NCI-H1930 (cell line): ENCODE data around the gene ADGRL2.

Source experiments
- DNase-seq, 2 experiments: peaks; one replicate each; lab custom pipeline; 2025; lab: John Stamatoyannopoulos, UW

The ADGRL2 gene

GRCh38 chr1:81907575-81907974 lies 106.8 kb downstream of the ADGRL2 start:
- DNase-seq = no peak

GRCh38 chr1:81912383-81912782 lies 111.6 kb downstream of the ADGRL2 start:
- no peak for DNase-seq

GRCh38 chr1:81915937-81916336 lies 115.2 kb downstream of the ADGRL2 start:
- DNase-seq = peak in 1 of 2 experiments; percentile 11

DNA sequence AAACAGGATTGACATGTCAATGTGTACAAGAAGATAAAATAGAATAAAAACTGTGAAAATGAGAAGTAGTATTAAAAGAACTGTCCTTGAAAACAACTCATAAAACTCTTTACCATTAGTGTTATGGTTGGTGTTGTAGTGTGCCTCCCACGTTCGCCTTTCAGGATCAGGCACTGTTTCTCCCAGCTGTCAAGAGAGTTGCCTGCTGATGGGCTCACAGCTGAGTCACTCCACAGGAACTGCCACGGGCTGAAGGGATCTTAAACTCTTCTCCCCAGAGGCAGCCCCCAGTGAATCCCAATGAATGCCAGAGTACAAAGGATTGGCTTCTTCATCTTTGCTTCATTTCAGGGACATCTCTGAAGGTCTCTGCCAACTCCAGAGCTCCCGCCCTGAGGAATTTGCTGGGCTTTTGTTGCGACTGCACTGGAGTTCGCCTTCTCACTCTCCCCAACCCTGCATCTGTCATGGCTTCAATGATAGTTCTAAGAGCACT lies 119.6 kb downstream of the ADGRL2 start:
- DNase-seq = no peak

- DNase-seq = no peak
Observed at GRCh38 chr1:81920886-81921285, 120.2 kb downstream of the ADGRL2 start.

DNA sequence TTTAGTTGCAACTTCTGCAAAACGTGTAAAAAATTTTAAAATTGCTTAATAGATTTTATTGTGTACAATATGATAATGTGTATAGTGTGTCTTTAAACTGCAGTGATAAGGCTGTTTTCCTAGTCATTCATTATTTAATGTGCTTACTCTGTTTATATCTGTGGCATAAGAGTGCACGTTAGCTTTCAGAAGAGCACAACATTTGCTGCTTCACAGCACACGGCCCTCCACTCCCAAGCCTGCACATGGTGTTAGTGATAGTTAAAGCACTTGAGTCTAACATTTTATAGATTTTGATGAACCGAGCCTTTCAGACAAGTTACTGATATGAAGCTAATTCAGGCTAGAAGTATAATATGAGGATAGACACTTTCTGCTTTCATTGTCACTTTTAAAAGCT lies 120.6 kb downstream of the ADGRL2 start:
- no peak for DNase-seq

GRCh38 chr1:81921851-81922462 lies 121.2 kb downstream of the ADGRL2 start:
- DNase-seq = no peak

- no peak for DNase-seq
Observed at GRCh38 chr1:81922955-81923354, 122.2 kb downstream of the ADGRL2 start.

- DNase-seq = no peak
Observed at GRCh38 chr1:81929106-81929505, 128.4 kb downstream of the ADGRL2 start.

GRCh38 chr1:81936853-81937252 lies 136.1 kb downstream of the ADGRL2 start:
- no peak for DNase-seq

- DNase-seq = no peak
Observed at GRCh38 chr1:81937791-81938450, 137.2 kb downstream of the ADGRL2 start.

GRCh38 chr1:81948495-81948894 lies 147.8 kb downstream of the ADGRL2 start:
- no peak for DNase-seq

GRCh38 chr1:81949421-81949820 lies 148.7 kb downstream of the ADGRL2 start:
- no peak for DNase-seq

GRCh38 chr1:81950037-81950436 lies 149.3 kb downstream of the ADGRL2 start:
- DNase-seq = no peak

DNA sequence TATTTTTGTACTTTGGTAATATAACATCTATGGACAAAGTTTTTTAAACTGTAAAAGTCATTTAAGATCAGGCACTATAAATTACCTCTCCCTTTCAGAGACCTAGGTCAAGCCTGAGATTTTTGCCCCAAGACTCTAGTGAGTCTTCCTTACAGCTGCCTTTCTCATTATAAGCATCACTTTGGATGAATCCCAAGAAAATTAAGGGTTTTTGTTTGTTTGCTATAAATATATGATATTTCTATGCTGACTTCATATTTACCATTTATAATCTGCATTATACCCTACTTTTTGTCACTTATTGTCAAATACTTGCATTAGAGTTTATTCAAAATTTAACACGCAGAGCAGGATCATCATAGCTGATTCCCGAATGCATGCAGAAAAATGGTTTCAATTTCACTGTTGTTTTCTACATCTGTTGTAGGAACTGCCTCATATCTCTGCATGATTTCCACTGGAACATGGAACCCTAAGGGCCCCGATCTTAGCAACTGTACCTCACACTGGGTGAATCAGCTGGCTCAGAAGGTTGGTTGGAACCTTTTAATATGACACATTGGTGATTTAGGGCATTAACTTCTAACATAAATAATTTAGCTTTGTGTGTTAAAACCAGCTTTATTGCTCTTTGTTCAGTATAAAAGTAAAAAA lies 150.0 kb downstream of the ADGRL2 start:
- DNase-seq = no peak

DNA sequence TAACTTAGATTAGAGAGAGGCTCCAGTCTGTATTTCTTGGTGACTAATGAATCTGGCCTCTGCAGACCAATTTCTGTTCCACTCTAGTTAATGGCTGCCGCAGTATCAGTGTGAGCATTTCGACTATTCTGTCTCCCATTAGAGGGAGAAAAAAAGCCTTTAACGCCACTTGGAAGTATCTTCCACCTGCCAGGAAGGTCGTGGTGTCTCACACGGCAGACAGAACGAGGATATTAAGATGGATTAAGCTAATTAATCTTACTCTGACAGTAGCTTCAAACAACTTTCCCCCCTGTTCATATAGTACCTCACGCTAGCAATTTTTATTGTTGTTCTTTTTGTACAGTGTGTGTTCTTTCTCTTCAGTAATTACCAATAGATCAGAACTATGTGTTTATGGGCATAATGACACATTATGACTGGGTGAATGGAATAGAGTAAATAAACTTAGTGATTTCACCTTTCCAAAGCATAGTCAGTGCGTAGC lies 153.8 kb downstream of the ADGRL2 start:
- DNase-seq = peak; percentile 53 to 63

DNA sequence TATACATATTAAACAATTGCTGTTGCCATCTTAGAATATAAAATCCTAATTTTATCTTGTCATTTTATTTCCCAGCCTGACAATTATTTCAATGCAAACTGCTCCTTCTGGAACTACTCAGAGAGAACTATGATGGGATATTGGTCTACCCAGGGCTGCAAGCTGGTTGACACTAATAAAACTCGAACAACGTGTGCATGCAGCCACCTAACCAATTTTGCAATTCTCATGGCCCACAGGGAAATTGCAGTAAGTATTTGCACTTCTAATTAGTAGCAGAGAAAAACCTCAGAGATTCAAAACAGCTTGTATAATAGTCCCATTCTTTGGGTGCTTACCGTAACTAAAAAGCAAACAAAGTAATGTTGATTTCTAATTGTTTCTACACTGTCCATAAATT lies 167.2 kb downstream of the ADGRL2 start:
- peak; percentile 61 to 62 for DNase-seq

GRCh38 chr1:81970416-81970815 lies 169.7 kb downstream of the ADGRL2 start:
- no peak for DNase-seq

GRCh38 chr1:81974222-81974841 lies 173.6 kb downstream of the ADGRL2 start:
- no peak for DNase-seq

- peak in 1 of 2 experiments; percentile 9 for DNase-seq
Observed at GRCh38 chr1:81974883-81975555, 174.3 kb downstream of the ADGRL2 start.

DNA sequence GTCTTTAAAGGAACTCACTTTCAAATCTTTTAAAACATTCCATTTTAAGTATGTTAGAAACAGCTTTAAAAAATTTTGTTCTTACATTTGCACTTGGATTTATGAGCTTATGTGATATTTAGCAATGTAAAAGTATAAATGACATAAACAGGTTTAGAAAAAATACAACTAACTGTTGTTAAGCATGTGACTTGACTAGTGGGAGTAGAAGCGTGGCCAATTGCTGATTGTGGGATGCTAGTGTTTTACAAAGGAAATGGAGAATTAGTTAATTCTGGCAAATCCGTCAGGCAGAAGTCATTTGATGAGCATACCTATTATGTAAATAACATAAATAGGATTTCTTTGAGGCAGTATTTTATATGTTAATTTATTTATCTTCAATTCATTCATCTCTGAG lies 175.8 kb downstream of the ADGRL2 start:
- DNase-seq = no peak

DNA sequence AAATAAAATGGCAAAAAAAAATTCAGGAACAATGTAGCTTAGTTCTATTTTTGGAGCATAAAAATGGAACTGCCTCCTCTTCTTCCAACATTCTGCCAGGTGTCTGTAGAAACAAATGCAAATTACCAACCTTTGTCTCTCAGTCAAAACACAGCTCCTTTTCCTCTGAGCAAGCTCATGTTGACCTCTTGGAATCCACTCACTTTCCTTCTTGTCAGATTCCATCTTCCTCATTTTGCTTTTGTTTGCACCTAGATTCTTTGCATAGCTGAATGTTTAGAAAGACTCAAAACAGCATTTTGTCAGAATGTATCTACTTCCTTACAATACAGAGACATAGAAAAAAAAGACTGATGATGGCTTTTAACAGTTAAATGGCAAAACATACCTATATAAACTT lies 178.2 kb downstream of the ADGRL2 start:
- no peak for DNase-seq
